Measurements from ENCODE around the gene JPH3. TPM values are rescaled to one million over a fixed set of nuclear protein-coding genes. Genes with fewer than 3 reads are reported as not detected.

The JPH3 gene
- polyA plus RNA-seq, 1 donor from 2014 or later, result 22.2 TPM

DNA sequence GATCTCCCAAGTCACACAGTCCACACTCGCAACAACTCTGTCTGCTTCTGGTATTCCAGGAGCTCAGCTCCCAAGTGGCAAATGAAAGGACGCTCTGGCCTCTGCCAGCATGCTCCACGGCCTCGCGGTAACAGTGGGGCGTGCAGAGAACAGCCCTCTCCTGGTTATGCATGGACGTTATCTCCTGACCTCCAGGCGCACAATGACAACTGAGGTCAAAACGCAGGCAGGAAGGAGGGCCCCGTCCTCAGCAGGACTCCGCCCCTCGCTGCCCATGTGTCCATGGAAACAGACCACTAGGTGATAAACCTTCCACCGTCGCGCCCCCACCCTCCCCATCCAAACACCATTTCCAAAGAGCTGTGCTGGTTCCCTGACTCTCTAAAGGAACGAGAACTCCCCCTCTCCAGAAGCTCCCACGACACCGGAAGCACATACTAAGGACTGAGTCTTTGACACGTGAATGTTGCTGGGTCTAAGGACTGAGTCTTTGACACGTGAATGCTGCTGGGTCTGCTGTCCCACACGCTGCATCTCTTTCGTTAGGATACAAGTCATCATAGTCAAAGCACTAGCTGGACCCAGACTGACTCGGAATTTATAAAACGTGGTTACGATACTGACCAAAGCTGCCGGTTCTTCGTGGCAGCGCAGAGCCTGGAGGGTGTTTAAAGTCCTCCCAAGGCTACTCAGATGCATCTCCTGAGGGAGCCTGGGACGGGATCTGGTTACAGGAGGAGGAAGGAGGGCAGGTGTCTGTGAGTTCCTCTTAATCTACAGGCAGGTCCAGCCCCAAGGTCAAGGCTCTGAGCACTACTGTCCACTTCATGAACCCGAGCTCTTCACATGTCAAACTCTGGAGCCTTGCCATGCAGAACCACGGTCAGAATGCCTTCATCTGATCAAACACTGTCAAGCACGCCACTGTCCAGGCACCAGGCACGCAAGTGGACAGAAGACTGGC is 119.6 kb downstream of the JPH3 start:
- Histone ChIP-seq H3K27me3 (ENCODE audit: insufficient read depth, low read depth, low read length) (no peaks in the 10 kb centered on the region), H3K9ac (ENCODE audit: low read length) (no peak overlapping the region), H3K4me3 (ENCODE audit: low read length) (no peak overlapping the region), H2AFZ (ENCODE audit: low read depth, low read length) (no peak overlapping the region), H3K9me3 (ENCODE audit: low read length) (no peaks in the 10 kb centered on the region), H3F3A (ENCODE audit: insufficient read depth, low read length, poor library complexity, severe bottlenecking) (no peaks in the 10 kb centered on the region), H3K36me3 (ENCODE audit: insufficient read depth, low read length) (no peaks in the 10 kb centered on the region), H3K9me2 (ENCODE audit: insufficient read depth, low read length) (no peaks in the 10 kb centered on the region), H3K4me2 (ENCODE audit: low read length) (no peak overlapping the region), H3K27ac (ENCODE audit: low read length) (no peak overlapping the region), H4K20me1 (ENCODE audit: insufficient read depth) (no peaks in the 10 kb centered on the region), H3K79me2 (replicated peaks; ENCODE audit: insufficient read depth, low read length) (no peaks in the 10 kb centered on the region)
- TF ChIP-seq, protein P1, sequence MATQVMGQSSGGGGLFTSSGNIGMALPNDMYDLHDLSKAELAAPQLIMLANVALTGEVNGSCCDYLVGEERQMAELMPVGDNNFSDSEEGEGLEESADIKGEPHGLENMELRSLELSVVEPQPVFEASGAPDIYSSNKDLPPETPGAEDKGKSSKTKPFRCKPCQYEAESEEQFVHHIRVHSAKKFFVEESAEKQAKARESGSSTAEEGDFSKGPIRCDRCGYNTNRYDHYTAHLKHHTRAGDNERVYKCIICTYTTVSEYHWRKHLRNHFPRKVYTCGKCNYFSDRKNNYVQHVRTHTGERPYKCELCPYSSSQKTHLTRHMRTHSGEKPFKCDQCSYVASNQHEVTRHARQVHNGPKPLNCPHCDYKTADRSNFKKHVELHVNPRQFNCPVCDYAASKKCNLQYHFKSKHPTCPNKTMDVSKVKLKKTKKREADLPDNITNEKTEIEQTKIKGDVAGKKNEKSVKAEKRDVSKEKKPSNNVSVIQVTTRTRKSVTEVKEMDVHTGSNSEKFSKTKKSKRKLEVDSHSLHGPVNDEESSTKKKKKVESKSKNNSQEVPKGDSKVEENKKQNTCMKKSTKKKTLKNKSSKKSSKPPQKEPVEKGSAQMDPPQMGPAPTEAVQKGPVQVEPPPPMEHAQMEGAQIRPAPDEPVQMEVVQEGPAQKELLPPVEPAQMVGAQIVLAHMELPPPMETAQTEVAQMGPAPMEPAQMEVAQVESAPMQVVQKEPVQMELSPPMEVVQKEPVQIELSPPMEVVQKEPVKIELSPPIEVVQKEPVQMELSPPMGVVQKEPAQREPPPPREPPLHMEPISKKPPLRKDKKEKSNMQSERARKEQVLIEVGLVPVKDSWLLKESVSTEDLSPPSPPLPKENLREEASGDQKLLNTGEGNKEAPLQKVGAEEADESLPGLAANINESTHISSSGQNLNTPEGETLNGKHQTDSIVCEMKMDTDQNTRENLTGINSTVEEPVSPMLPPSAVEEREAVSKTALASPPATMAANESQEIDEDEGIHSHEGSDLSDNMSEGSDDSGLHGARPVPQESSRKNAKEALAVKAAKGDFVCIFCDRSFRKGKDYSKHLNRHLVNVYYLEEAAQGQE (IDR thresholded peaks at IDR 0.05; ENCODE audit: borderline replicate concordance), result no peak
- TF ChIP-seq POLR2AphosphoS5 (IDR thresholded peaks at IDR 0.05) (no peak), EZH2 (IDR thresholded peaks at IDR 0.05; ENCODE audit: borderline replicate concordance, insufficient read depth, low read length, poor library complexity, severe bottlenecking) (no peak), RAD21 (conservative IDR thresholded peaks at IDR 0.05) (no peak), SMC3 (conservative IDR thresholded peaks at IDR 0.05; ENCODE audit: poor library complexity) (no peak), TAF1 (IDR thresholded peaks at IDR 0.05; ENCODE audit: low read depth) (no peak), EP300 (conservative IDR thresholded peaks at IDR 0.05; ENCODE audit: poor library complexity, severe bottlenecking) (no peak), MXI1 (conservative IDR thresholded peaks at IDR 0.05; ENCODE audit: poor library complexity, severe bottlenecking) (no peak)
- TF ChIP-seq, protein P2, sequence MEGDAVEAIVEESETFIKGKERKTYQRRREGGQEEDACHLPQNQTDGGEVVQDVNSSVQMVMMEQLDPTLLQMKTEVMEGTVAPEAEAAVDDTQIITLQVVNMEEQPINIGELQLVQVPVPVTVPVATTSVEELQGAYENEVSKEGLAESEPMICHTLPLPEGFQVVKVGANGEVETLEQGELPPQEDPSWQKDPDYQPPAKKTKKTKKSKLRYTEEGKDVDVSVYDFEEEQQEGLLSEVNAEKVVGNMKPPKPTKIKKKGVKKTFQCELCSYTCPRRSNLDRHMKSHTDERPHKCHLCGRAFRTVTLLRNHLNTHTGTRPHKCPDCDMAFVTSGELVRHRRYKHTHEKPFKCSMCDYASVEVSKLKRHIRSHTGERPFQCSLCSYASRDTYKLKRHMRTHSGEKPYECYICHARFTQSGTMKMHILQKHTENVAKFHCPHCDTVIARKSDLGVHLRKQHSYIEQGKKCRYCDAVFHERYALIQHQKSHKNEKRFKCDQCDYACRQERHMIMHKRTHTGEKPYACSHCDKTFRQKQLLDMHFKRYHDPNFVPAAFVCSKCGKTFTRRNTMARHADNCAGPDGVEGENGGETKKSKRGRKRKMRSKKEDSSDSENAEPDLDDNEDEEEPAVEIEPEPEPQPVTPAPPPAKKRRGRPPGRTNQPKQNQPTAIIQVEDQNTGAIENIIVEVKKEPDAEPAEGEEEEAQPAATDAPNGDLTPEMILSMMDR (IDR thresholded peaks at IDR 0.05; ENCODE audit: poor library complexity, severe bottlenecking), result no peak

DNA sequence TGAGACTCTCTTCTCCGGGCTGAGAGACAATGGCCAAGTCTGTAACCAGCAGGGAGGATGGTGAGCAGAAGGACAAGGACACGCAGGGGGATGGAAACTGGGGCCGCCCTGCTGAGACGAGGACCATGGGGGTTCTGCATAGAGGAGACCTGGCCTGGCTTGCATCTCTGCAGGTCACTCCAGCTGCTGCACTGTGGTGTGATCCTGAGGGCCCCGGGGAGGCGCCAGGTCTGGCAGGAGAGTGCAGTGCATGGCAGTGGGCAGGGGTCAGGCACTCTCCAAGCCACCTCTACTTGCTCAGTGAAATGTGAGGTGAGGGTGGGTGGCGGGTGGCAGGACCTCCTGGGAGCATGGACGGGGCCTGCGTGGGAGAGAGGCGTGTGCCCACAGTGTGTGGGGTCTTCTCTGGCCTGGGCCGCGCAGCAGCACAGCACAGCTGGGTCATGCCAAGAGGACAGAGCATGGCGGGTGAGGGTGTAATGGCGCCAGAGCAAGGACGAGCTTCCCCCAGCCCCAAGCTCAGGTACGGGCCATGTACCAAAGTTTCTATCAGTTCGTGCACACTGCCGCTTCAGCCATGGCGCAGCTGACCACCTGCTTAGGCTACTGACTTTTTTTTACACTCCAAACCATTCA is 120.4 kb downstream of the JPH3 start:
- Histone ChIP-seq H3K27ac (ENCODE audit: low read length) (no peak overlapping the region), H3K4me2 (ENCODE audit: low read length) (no peak overlapping the region), H3K36me3 (ENCODE audit: insufficient read depth, low read length) (no peaks in the 10 kb centered on the region), H3K4me3 (ENCODE audit: low read length) (no peak overlapping the region), H3K9me3 (ENCODE audit: low read length) (no peaks in the 10 kb centered on the region), H3K9ac (ENCODE audit: low read length) (no peak overlapping the region), H3F3A (ENCODE audit: insufficient read depth, low read length, poor library complexity, severe bottlenecking) (no peaks in the 10 kb centered on the region), H2AFZ (ENCODE audit: low read depth, low read length) (no peak overlapping the region), H3K79me2 (replicated peaks; ENCODE audit: insufficient read depth, low read length) (no peaks in the 10 kb centered on the region), H4K20me1 (ENCODE audit: insufficient read depth) (no peaks in the 10 kb centered on the region), H3K27me3 (ENCODE audit: insufficient read depth, low read depth, low read length) (no peaks in the 10 kb centered on the region), H3K9me2 (ENCODE audit: insufficient read depth, low read length) (no peaks in the 10 kb centered on the region)
- TF ChIP-seq TAF1 (IDR thresholded peaks at IDR 0.05; ENCODE audit: low read depth), result no peak
- TF ChIP-seq POLR2AphosphoS5 (IDR thresholded peaks at IDR 0.05), result no peak
- TF ChIP-seq MXI1 (conservative IDR thresholded peaks at IDR 0.05; ENCODE audit: poor library complexity, severe bottlenecking), result no peak
- TF ChIP-seq RAD21 (conservative IDR thresholded peaks at IDR 0.05), result no peak
- TF ChIP-seq EP300 (conservative IDR thresholded peaks at IDR 0.05; ENCODE audit: poor library complexity, severe bottlenecking), result no peak
- TF ChIP-seq, protein P2 (IDR thresholded peaks at IDR 0.05; ENCODE audit: poor library complexity, severe bottlenecking), result no peak
- TF ChIP-seq EZH2 (IDR thresholded peaks at IDR 0.05; ENCODE audit: borderline replicate concordance, insufficient read depth, low read length, poor library complexity, severe bottlenecking), result no peak
- no peak for TF ChIP-seq SMC3 (conservative IDR thresholded peaks at IDR 0.05; ENCODE audit: poor library complexity)
